GM06990 (cell line): ENCODE data around the gene LIMS2.

Source experiments
- DNase-seq: peaks from one replicate; pipeline ENCODE4 v3.0.0-alpha.2; 2011; ENCODE audit not compliant: insufficient read length; ENCODE audit errors: extremely low read depth
- H3K27me3 ChIP-seq: replicated peaks from 2 replicates; pipeline ENCODE4 v1.6.0; 2011; ENCODE audit warnings: low read length; ENCODE audit not compliant: control insufficient read depth, insufficient read depth
- H3K36me3 ChIP-seq: 2 replicates; pipeline ENCODE4 v1.5.1; 2011; ENCODE audit warnings: low read length; ENCODE audit not compliant: control insufficient read depth, insufficient read depth
- H3K4me3 ChIP-seq: replicated peaks from 2 replicates; pipeline ENCODE4 v1.5.1; 2011; ENCODE audit warnings: low read depth, mild to moderate bottlenecking, control low read depth, low read length
- CTCF ChIP-seq: IDR thresholded peaks from 2 replicates; pipeline ENCODE4 v1.5.1; 2011; ENCODE audit warnings: low read length, control low read depth, mild to moderate bottlenecking, inconsistent platforms; ENCODE audit not compliant: insufficient read depth, poor library complexity, severe bottlenecking

LIMS2 gene

GRCh38 chr2:127651971-127652550, 23.3 kb downstream of the LIMS2 start:
- no peaks in the 10 kb centered on the region for H3K36me3 ChIP-seq
- no peak for DNase-seq
- no peak overlapping the region for H3K4me3 ChIP-seq
- no peak for TF ChIP-seq CTCF
- 0 out of 2 replicates have a peak, but pooled peaks cover 2% of the 10 kb centered on the region for H3K27me3 ChIP-seq

GRCh38 chr2:127651381-127651809, 23.9 kb downstream of the LIMS2 start:
- no peaks in the 10 kb centered on the region for H3K36me3 ChIP-seq
- H3K27me3 ChIP-seq: 0 out of 2 replicates have a peak, but pooled peaks cover 2% of the 10 kb centered on the region
- no peak overlapping the region for H3K4me3 ChIP-seq
- DNase-seq: no peak
- no peak for TF ChIP-seq CTCF

GRCh38 chr2:127650785-127651380, 24.4 kb downstream of the LIMS2 start:
- DNase-seq: no peak
- Histone ChIP-seq H3K27me3 (0 out of 2 replicates have a peak, but pooled peaks cover 2% of the 10 kb centered on the region), H3K4me3 (no peak overlapping the region), H3K36me3 (no peaks in the 10 kb centered on the region)
- TF ChIP-seq CTCF: no peak

GRCh38 chr2:127650041-127650784, 25.1 kb downstream of the LIMS2 start:
- Histone ChIP-seq H3K4me3 (no peak overlapping the region), H3K36me3 (no peaks in the 10 kb centered on the region), H3K27me3 (0 out of 2 replicates have a peak, but pooled peaks cover 2% of the 10 kb centered on the region)
- TF ChIP-seq CTCF: no peak
- DNase-seq: no peak

GRCh38 chr2:127649684-127650040, 25.7 kb downstream of the LIMS2 start:
- no peak overlapping the region for H3K4me3 ChIP-seq
- no peaks in the 10 kb centered on the region for H3K36me3 ChIP-seq
- DNase-seq: no peak
- peak; percentile 86 for TF ChIP-seq CTCF
- 0 out of 2 replicates have a peak, but pooled peaks cover 2% of the 10 kb centered on the region for H3K27me3 ChIP-seq
